IgD-negative memory B cell (primary cell): Measurements from ENCODE around the gene USP25. TPM values are rescaled to one million over a fixed set of nuclear protein-coding genes. Genes with fewer than 3 reads are reported as not detected.

ENCODE experiments used
- H3K27ac Mint-ChIP-seq, 3 donors: one replicate each; pipeline ENCODE4 v1.8.0; 2020 to 2022; ENCODE audit warnings: mild to moderate bottlenecking in 3 of 3, mixed read lengths in 3 of 3, moderate library complexity in 1 of 3
- H3K27me3 Mint-ChIP-seq: one replicate; pipeline ENCODE4 v1.8.0; 2021; ENCODE audit warnings: mixed read lengths
- H3K36me3 Mint-ChIP-seq: one replicate; pipeline ENCODE4 v1.8.0; 2020; ENCODE audit warnings: mild to moderate bottlenecking, mixed read lengths
- H3K4me1 Mint-ChIP-seq, 3 donors: one replicate each; pipeline ENCODE4 v1.8.0; 2020 to 2022; ENCODE audit warnings: mixed read lengths in 3 of 3, mild to moderate bottlenecking in 1 of 3
- H3K4me3 Mint-ChIP-seq, 4 donors: one replicate each; pipeline ENCODE4 v1.8.0; 2020 to 2022; ENCODE audit warnings: mild to moderate bottlenecking in 4 of 4, mixed read lengths in 4 of 4, moderate library complexity in 3 of 4
- H3K9me3 Mint-ChIP-seq, 3 donors: one replicate each; pipeline ENCODE4 v1.8.0; 2020 to 2021; ENCODE audit warnings: mixed read lengths in 3 of 3, mild to moderate bottlenecking in 1 of 3
- polyA plus RNA-seq: library from polyadenylated mRNA; unstranded; fragments of 300-500 nt; fragmentation: Illumina TruSeq; gene quantifications from one replicate; pipeline ENCODE4 v1.2.3, GENCODE V29; 2021

Gene USP25
- polyA plus RNA-seq, 1 donor from 2014 or later = 7.4 TPM

DNA sequence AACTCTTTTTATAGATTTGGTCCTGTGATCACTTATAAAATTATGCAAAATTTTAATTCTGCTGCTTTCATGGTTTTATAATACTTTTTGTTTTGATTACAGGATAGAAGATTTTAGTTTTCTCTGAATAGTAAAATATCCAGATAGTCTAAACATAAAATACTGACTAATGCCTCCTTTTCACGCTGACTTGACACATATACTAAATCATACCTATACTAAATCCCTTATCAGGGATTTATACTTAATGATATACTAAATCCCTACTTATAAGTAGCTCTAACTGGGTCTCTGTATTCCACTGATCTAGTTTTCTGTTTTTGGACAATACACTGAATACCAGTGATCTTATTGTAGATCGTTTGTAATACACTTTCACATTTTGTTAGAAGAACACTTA, 128.0 kb downstream of the USP25 start:
- Mint-ChIP-seq H3K9me3 (peaks cover 0 to 4% (median 0%) of the 10 kb centered on the region in 3 donors), H3K27ac (no peak overlapping the region), H3K4me3 (no peak overlapping the region), H3K4me1 (no peaks in the 10 kb centered on the region), H3K36me3 (peaks cover 2% of the 10 kb centered on the region), H3K27me3 (no peaks in the 10 kb centered on the region)

GRCh38 chr21:15860541-15860940, 130.8 kb downstream of the USP25 start:
- no peak overlapping the region for H3K27ac Mint-ChIP-seq
- no peaks in the 10 kb centered on the region for H3K4me1 Mint-ChIP-seq
- no peaks in the 10 kb centered on the region for H3K27me3 Mint-ChIP-seq
- H3K9me3 Mint-ChIP-seq = peaks cover 0 to 4% (median 0%) of the 10 kb centered on the region in 3 donors
- no peak overlapping the region for H3K4me3 Mint-ChIP-seq
- peaks cover 3% of the 10 kb centered on the region for H3K36me3 Mint-ChIP-seq

DNA sequence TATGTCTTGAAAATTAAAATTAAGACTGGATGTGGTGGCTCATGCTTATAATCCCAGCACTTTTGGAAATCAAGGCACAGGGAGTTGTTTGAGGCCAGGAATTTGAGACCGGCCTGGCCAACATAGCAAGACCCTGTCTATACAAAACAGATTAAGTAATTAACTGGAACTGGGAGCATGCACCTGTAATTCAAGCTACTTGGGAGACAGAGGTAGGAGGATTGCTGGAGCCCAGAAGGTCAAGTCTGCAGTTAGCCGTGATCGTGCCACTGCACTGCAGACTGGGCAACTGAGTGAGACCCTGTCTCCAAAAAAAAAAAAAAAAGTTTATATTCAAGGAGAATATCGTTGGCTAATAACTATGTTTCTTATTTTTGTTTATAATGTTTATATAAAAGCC, 139.2 kb downstream of the USP25 start:
- no peak overlapping the region for H3K27ac Mint-ChIP-seq
- H3K36me3 Mint-ChIP-seq = peaks cover 13% of the 10 kb centered on the region
- H3K4me1 Mint-ChIP-seq = peaks cover 13 to 19% (median 14%) of the 10 kb centered on the region in 3 donors
- no peaks in the 10 kb centered on the region for H3K9me3 Mint-ChIP-seq
- no peaks in the 10 kb centered on the region for H3K27me3 Mint-ChIP-seq
- H3K4me3 Mint-ChIP-seq = no peak overlapping the region

DNA sequence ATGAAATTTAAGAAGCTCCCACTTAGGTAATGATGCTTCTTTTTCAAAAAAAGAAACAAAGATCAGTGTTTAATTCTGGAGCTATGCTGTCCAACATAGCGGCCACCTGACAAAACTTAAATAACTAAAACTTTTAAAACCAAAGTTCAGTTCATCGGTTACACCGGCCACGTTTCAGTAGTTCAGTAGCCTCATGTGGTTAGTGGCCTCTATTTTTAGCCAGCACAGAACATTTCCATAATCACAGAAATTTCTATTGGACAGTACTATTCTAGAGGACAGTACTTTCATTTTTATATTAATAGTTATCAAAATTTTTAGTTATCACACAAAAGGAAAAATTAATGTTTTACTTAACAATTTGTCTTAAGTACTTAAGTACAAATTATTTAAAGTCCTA, 141.0 kb downstream of the USP25 start:
- Mint-ChIP-seq H3K4me1 (peaks cover 13 to 19% (median 15%) of the 10 kb centered on the region in 3 donors), H3K27ac (no peak overlapping the region), H3K9me3 (peaks cover 0 to 5% (median 2%) of the 10 kb centered on the region in 3 donors), H3K4me3 (peak overlapping the region in 2 of 4 donors; percentile 20 to 39), H3K27me3 (no peaks in the 10 kb centered on the region), H3K36me3 (peaks cover 17% of the 10 kb centered on the region)

DNA sequence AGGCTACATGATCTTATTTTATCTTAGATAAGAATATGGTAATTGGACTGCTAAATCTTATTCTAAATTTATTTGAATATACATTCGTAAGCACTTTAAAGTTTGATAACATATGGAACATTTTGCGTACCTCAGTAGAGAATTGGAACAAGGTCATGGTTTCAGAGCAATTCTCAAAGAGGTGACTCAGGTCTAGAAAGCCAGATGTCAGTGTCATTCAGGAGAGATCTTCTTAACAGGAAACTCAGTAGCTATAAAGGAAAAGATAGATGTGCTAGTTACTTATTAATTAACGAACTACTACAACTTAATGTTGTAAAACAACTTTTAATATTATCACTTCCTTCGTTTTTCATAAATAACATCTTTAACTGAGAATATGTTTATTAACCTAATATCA, 142.5 kb downstream of the USP25 start:
- Mint-ChIP-seq H3K9me3 (peaks cover 0 to 6% (median 2%) of the 10 kb centered on the region in 3 donors), H3K36me3 (peaks cover 17% of the 10 kb centered on the region), H3K27ac (no peak overlapping the region), H3K4me1 (peaks cover 13 to 19% (median 14%) of the 10 kb centered on the region in 3 donors), H3K27me3 (no peaks in the 10 kb centered on the region), H3K4me3 (no peak overlapping the region)

- peaks cover 6 to 12% (median 9%) of the 10 kb centered on the region in 3 donors for H3K4me1 Mint-ChIP-seq
- no peak overlapping the region for H3K27ac Mint-ChIP-seq
- H3K36me3 Mint-ChIP-seq = peaks cover 27% of the 10 kb centered on the region
- H3K27me3 Mint-ChIP-seq = no peaks in the 10 kb centered on the region
- no peak overlapping the region for H3K4me3 Mint-ChIP-seq
- H3K9me3 Mint-ChIP-seq = peaks cover 1 to 6% (median 2%) of the 10 kb centered on the region in 3 donors
Observed at GRCh38 chr21:15874615-15875014, 144.8 kb downstream of the USP25 start.

GRCh38 chr21:15875286-15875685, 145.5 kb downstream of the USP25 start:
- Mint-ChIP-seq H3K4me3 (no peak overlapping the region), H3K27me3 (no peaks in the 10 kb centered on the region), H3K4me1 (peaks cover 3 to 5% (median 5%) of the 10 kb centered on the region in 3 donors), H3K9me3 (peaks cover 2 to 6% (median 5%) of the 10 kb centered on the region in 3 donors), H3K27ac (no peak overlapping the region), H3K36me3 (peaks cover 28% of the 10 kb centered on the region)

DNA sequence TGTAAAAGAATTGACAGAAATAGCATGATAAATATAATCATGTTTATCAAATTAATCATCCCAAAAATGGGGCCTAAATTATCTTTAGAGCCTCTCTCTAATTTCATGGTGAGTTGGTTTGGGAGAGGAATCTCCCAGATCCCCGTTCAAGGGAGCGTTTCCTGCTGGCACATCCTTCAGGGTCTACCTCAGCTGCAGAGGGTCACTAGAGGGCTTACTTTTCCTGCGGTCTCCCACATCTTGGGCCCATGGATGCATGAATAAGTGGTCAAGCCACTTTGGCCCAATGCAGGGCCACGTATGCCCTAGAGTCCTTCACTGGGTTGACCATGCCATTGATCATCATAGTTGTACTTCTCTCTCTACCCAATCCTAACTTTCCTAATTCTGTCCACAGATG, 164.1 kb downstream of the USP25 start:
- Mint-ChIP-seq H3K9me3 (peaks cover 0 to 2% (median 0%) of the 10 kb centered on the region in 3 donors), H3K27ac (no peak overlapping the region), H3K27me3 (no peaks in the 10 kb centered on the region), H3K36me3 (no peaks in the 10 kb centered on the region), H3K4me1 (no peaks in the 10 kb centered on the region), H3K4me3 (no peak overlapping the region)

GRCh38 chr21:15894596-15894995, 164.8 kb downstream of the USP25 start:
- Mint-ChIP-seq H3K4me3 (no peak overlapping the region), H3K9me3 (peaks cover 0 to 6% (median 5%) of the 10 kb centered on the region in 3 donors), H3K36me3 (no peaks in the 10 kb centered on the region), H3K27me3 (peaks cover 2% of the 10 kb centered on the region), H3K27ac (no peak overlapping the region), H3K4me1 (no peaks in the 10 kb centered on the region)

- H3K27me3 Mint-ChIP-seq = peaks cover 2% of the 10 kb centered on the region
- H3K36me3 Mint-ChIP-seq = no peaks in the 10 kb centered on the region
- H3K4me1 Mint-ChIP-seq = no peaks in the 10 kb centered on the region
- peak overlapping the region in 1 of 4 donors; percentile 39 for H3K4me3 Mint-ChIP-seq
- H3K9me3 Mint-ChIP-seq = peaks cover 3 to 6% (median 6%) of the 10 kb centered on the region in 3 donors
- no peak overlapping the region for H3K27ac Mint-ChIP-seq
Observed at GRCh38 chr21:15895142-15896106, 165.6 kb downstream of the USP25 start.

GRCh38 chr21:15896501-15896900, 166.7 kb downstream of the USP25 start:
- Mint-ChIP-seq H3K27me3 (peaks cover 2% of the 10 kb centered on the region), H3K36me3 (no peaks in the 10 kb centered on the region), H3K4me1 (no peaks in the 10 kb centered on the region), H3K4me3 (no peak overlapping the region), H3K9me3 (peaks cover 6 to 8% (median 6%) of the 10 kb centered on the region in 3 donors), H3K27ac (no peak overlapping the region)

GRCh38 chr21:15904389-15904788, 174.6 kb downstream of the USP25 start:
- peaks cover 3 to 29% (median 10%) of the 10 kb centered on the region in 3 donors for H3K9me3 Mint-ChIP-seq
- no peaks in the 10 kb centered on the region for H3K4me1 Mint-ChIP-seq
- peaks cover under 1% of the 10 kb centered on the region for H3K27me3 Mint-ChIP-seq
- H3K4me3 Mint-ChIP-seq = no peak overlapping the region
- H3K27ac Mint-ChIP-seq = no peak overlapping the region
- no peaks in the 10 kb centered on the region for H3K36me3 Mint-ChIP-seq

DNA sequence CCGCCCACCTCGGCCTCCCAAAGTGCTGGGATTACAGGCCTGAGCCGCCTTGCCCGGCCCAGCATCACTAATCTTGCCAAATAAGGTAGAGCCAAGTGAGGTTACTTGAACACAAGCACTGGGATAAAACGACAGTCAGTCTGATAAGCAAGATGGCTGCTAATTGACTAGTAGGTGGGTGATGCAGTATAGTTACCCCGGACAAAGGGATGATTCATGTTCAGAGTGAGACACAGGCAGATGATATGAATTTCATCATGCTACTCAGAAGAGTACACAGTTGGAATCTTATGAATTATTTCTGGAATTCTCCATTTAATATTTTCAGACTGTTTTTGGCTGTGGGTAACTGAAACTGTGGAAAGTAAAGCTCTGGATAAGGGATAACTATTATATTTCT, 178.4 kb downstream of the USP25 start:
- H3K4me1 Mint-ChIP-seq = no peaks in the 10 kb centered on the region
- no peaks in the 10 kb centered on the region for H3K36me3 Mint-ChIP-seq
- H3K9me3 Mint-ChIP-seq = peaks cover 4 to 17% (median 5%) of the 10 kb centered on the region in 3 donors
- H3K27me3 Mint-ChIP-seq = no peaks in the 10 kb centered on the region
- H3K4me3 Mint-ChIP-seq = no peak overlapping the region
- no peak overlapping the region for H3K27ac Mint-ChIP-seq

GRCh38 chr21:15928196-15928595, 198.4 kb downstream of the USP25 start:
- peaks cover 2% of the 10 kb centered on the region for H3K27me3 Mint-ChIP-seq
- no peak overlapping the region for H3K27ac Mint-ChIP-seq
- H3K4me1 Mint-ChIP-seq = no peaks in the 10 kb centered on the region
- peaks cover 0 to 14% (median 7%) of the 10 kb centered on the region in 3 donors for H3K9me3 Mint-ChIP-seq
- H3K4me3 Mint-ChIP-seq = no peak overlapping the region
- H3K36me3 Mint-ChIP-seq = no peaks in the 10 kb centered on the region

- peaks cover 2% of the 10 kb centered on the region for H3K27me3 Mint-ChIP-seq
Observed at GRCh38 chr21:15928686-15929425, 199.1 kb downstream of the USP25 start.

More at GRCh38 chr21:15928686-15929425, 199.1 kb downstream of the USP25 start:
- no peak overlapping the region for H3K4me3 Mint-ChIP-seq
- H3K9me3 Mint-ChIP-seq = peaks cover 0 to 13% (median 7%) of the 10 kb centered on the region in 3 donors
- no peaks in the 10 kb centered on the region for H3K4me1 Mint-ChIP-seq
- H3K27ac Mint-ChIP-seq = no peak overlapping the region
- H3K36me3 Mint-ChIP-seq = no peaks in the 10 kb centered on the region
